ENCODE results near the gene CNOT10.
"Not testable (repeated sequence)": the region's sequence is repeated elsewhere in the genome, so short reads cannot be mapped to it uniquely, and the experiment has no call there.

CNOT10 gene

DNA sequence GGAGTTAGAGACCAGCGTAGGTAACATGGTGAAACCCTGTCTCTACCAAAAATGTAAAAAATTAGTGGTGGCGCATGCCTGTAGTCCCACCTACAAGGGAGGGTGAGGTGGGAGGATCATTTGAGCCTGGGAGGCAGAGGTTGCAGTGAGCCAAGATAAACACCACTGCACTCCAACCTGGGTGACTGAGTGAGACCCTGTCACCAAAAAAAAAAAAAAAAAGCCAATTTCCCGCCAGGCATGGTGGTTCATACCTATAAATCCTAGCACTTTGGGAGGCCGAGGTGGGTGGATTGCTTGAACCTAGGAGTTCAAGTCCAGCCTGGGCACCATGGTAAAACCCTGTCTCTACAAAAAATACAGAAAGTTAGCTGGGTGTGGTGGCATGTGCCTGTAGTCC, 6.9 kb downstream of the CNOT10 start:
- no peak for DNase-seq (ENCODE audit: low read depth, low spot score)

DNA sequence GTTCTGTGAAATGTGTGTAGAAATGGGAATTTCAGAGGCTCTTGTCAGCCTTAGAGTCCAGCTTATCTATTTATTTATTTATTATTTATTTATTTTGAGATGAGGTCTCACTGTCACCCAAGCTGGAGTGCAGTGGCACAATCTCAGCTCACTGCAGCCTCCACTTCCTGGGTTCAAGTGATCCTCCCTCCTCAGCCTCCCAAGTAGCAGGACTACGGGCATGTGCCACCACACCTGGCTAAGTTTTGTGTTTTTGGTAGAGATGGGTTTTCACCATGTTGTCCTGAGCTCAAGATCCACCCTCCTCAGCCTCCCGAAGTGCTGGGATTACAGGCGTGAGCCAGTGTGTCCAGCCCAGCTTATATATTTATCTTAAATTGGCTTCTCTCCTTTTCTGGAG, 11.5 kb downstream of the CNOT10 start:
- no peak for DNase-seq (ENCODE audit: low read depth, low spot score)

DNA sequence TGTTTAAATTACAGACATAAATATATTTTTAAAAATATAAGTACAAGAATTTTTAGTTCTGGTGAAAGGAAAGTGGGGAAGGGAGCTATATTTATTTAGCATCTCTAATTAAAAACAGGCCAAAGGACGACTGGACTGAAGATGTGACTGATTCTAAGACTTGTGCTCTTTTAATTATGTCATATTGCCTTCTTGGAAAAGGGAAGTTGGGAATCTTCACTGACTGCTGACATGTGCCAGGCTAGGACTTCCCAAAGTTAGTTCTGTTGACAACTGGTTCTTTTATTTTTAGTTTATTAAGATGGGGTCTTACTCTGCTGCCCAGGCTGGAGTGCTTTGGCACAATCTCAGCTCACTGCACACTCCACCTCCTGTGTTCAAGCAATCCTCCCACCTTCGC, 13.5 kb downstream of the CNOT10 start:
- no peak for DNase-seq (ENCODE audit: low read depth, low spot score)

DNA sequence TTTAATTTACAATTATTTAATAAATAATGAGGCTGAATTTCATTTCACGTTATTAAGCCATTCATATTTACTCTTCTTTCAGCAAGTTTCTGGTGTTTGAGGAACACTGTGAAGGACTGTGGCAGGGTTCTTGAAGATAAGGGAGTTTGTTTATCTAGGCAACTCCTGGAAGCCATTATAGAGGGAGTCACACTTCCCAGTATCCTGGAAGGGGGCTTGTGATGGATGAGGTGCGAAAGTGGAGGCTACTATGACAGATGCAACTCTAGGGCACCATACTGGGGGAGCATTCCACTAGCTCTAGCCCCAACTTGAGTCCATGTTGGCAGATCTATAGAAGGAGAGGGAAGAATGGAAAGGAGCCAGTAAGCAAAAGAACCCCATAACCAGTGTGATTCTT, 14.4 kb downstream of the CNOT10 start:
- DNase-seq (ENCODE audit: low read depth, low spot score): no peak

DNA sequence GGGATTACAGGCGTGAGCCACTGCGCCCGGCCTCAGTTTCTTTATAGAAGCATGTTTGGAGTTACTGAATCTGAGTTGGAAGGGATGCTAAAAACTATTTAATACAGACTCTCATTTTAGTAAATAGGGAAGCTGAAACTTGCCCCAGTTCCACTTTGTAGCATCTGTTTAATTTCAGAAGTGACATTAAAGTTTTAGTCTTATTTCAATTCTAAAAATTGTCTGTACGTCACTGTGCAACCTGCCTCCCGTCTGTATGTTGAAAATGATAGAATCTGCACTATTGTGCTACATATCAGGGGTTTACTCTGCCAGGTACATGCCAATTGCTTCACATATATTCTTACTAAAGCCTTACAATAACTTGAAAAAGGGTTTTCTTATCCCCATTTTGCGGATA, 15.3 kb downstream of the CNOT10 start:
- no peak for DNase-seq (ENCODE audit: low read depth, low spot score)

DNA sequence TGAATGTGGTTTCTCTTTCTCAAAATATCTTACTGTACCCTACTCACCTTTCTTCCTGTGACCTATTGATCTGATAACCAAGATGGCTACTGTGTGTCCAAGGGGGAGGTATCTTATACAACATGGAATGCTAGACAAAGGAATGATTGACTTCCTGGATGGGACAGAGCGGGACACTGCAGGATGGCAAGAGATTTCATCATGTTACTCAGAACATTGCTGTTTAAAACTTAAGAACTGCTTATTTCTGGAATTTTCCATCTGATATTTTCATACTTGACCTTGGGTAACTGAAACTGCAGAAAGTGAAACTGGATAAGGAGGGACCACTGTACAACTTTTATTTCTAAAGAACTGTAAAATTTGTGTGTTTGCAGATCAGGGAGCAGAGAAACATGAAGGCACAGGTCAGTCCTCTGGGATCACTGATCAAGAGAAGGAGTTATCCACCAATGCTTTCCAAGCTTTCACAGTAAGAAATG, 18.5 kb downstream of the CNOT10 start:
- no peak for DNase-seq (ENCODE audit: low read depth, low spot score)

DNA sequence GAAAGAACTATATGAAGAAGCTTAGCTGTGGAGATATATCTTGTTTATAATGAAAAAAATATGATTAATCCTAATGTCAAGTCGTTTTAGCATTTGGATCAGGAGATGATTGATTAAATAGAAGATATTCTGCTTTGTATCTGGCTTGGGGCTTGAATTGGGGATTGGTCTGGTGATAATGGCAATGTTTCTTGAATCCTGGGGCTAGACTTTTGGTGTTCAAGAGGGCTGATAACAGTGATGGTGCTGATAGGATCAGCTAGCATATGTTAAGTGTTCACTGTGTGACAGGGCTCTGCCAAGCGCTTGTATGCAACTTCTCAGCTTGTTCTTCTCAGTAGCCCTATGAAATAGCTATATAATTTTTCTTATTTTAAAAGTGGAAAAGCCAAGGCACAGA, 20.2 kb downstream of the CNOT10 start:
- DNase-seq (ENCODE audit: low read depth, low spot score): no peak

DNA sequence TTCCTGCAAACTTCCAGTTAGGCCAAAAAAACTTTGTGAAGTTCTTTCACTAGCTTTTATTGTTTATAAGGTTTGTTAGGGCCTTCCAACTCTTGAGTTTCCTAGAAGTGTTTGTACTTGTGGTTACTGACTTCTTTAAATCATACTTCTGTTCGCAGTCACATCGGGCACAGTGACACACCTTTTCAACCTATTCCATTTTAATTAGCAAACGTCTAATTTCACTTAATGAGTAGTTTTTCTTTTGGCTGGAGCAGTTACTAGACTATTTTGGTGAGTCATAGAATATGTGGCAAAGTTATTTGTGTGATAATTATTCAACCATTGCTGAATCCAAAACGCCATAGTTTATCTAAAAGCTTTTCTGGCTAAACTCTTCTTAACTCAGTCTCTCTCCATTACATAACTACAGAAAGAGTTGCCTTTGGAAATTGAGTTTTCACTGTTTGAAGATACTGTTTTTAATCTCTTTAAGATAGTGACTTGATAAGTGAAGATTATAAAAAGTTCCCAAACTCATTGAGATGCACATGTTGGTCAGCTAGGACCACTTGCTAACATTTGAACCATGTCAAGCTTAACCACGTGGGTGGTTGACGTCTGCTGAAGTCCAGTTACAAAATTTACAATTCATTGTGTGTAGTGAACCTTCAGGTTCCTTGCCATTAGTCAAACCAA, 21.5 kb downstream of the CNOT10 start:
- DNase-seq (ENCODE audit: low read depth, low spot score): no peak

DNA sequence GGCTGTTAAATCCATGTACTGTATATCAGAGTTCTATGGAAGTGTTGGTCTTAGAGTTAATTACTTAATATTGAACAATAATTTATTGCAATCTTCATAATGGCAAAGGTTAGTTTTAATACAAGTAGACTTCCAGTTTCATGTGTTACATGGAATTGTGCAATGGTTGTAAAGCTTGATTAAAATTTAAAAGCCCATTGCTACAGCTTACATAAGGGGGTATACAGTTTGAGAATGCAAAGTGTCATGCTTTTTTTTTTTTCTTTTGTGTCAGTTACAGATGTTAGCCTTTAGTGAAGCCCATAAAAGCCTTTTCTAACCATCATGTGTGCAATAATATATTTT, 22.0 kb downstream of the CNOT10 start:
- no peak for DNase-seq (ENCODE audit: low read depth, low spot score)

DNA sequence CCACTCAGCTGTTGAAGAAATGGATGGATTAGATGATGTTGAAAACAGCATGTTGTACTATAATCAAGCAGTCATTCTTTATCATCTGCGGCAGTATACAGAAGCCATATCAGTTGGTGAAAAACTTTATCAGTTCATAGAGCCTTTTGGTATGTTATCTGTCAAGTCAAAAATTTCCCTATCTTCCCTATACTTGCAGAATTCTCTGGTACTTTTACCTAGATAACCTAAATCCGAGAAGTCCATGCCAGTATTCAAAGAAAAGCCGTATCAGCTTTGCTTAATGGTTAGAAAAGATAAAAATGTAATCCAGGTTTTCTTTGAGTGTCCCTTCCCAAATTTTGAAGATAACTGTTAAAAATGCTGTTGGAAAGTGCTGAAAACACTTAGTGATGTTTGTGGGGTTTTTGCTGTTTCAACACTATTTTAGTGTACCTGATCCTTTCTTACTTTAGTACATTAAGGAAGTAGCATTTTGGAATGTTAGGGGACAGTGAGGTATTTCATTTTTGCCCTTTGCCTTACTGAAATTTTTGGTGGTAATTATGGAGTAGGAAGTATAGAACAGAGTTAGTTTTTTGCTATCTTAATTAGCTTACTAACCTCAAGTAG, 23.8 kb downstream of the CNOT10 start:
- no peak for DNase-seq (ENCODE audit: low read depth, low spot score)

DNA sequence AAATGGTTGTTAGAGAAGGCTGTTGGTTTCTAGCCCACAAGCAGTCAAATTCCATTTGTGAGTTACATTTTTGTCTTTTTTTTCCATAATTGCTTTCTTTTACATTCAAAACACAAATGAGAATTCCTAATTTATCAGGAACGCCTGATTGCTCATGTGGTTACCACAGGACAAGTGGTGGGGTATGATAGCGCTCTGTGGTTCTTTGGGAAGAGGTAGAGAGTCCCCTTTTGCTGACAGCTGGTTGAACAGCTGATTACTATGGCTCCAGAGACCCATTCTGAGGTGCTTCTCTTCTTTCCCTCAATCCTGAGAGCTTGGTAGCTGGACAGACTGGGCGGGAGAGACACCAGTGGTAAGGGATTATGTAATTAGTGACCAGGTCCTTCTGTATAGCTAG, 24.4 kb downstream of the CNOT10 start:
- no peak for DNase-seq (ENCODE audit: low read depth, low spot score)

DNA sequence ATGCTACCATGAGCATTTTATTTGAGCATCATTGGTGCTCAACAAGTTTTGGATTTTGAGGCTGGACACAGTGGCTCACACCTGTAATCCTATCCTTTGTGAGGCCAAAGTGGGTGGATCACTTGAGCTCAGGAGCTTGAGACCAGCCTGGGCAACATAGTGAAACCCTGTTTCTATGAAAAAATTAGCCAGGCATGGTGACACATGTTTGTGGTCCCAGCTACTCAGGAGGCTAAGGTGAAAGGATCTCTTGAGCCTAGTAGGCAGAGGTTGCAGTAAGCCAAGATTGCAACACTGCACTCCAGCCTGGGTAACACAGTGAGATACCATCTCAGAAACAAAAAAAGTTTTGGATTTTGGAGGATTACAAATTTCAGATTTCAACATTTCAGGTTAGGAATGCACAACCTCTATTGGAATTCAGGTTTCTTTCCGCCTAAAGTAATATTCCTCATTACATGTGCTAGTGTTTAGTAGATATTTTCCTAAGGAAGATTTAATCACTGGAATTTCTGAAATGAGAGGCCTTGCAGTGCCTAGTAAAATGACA, 27.6 kb downstream of the CNOT10 start:
- no peak for DNase-seq (ENCODE audit: low read depth, low spot score)

DNA sequence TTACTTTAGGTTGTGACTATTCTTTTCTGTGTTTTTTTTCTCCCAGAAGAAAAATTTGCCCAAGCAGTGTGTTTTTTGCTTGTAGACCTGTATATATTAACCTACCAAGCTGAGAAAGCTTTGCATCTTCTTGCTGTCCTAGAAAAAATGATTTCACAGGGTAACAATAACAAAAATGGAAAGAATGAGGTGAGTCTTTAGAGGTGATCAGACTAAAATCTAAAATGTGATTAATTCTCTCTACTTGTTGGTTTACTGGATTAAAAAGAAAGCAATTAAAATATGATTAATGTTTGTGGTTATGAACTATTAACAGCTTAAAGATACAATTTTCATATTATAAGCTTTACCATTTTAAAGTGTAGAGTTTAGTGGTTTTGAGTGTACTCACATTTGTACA, 28.2 kb downstream of the CNOT10 start:
- DNase-seq (ENCODE audit: low read depth, low spot score): no peak

DNA sequence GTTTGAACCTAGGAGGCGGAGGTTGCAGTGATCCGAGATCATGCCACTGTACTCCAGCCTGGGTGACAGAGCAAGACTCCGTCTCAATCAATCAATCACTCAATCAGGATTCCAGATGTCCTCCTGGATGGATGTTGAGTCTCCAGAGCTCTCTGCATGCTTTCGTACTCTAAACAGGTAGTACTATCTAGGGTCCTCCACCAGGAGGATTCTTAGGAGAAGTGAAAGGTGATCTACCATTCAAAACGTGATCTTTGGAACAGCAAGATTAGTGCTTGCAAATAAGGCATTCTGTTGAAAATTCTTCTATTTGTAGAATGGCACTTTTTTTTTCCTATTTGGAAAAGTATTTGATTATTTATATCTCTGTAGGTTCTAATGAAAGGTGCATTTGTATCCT, 34.3 kb downstream of the CNOT10 start:
- no peak for DNase-seq (ENCODE audit: low read depth, low spot score)

DNA sequence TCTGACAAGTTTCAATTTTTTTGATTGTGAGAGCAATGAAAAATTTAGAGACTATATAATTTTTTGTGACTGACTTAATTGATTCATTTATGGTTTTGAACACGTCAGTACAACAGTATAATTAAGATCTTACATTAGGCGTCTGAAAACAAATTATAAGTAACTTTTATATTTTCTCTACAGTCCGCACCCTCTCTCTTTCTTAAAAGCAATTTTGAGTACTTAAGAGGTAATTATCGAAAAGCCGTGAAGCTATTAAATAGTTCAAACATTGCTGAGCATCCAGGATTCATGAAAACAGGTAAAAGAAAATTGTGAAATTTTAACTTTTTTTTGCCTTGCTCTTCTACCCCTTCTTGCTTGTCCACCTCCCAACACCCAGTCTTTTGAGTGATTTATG, 34.9 kb downstream of the CNOT10 start:
- no peak for DNase-seq (ENCODE audit: low read depth, low spot score)

DNA sequence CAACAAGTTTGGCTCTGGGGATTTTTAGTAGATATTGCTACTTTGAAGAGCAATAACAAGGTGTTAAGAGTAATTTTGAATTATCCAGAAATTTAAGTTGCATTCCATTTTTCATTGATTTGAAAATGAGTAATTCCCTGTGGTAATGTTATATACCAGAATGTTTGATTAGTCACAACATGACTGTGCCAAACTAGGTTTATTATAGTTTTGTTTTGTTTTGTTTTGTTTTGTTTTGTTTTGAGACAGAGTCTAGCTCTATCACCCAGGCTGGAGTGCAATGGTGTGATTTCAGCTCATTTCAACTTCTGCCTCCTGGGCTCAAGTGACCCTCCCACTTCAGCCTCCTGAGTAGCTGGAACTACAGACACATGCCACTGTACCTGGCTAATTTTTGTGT, 40.7 kb downstream of the CNOT10 start:
- no peak for DNase-seq (ENCODE audit: low read depth, low spot score)

DNA sequence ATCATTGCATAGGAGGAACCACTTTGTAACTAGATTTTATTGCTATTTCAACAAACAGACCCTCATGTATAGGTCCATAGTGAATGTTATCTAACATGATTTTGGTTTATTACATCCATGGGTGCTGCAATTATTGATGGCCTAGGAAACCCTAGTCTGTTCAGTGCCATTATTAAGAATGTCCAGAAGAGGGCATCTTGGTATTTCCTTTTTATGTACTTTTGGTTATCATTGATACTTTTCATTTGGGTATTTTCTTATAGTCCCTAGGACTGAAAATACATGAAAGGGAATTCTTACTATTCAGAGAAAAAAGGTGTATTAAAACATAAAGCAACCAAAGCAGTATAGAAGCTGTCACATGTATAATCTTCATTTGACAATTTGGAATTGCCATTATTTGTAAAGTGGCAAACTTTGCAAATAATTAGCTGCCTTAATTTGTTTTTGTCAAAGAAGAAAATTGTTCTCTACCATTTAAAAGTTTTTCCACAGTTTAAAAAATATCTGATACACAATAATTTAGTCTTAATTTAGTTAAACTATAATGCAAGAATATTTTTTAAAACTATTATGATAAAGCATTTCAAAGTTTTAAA, 48.7 kb downstream of the CNOT10 start:
- DNase-seq (ENCODE audit: low read depth, low spot score): no peak

DNA sequence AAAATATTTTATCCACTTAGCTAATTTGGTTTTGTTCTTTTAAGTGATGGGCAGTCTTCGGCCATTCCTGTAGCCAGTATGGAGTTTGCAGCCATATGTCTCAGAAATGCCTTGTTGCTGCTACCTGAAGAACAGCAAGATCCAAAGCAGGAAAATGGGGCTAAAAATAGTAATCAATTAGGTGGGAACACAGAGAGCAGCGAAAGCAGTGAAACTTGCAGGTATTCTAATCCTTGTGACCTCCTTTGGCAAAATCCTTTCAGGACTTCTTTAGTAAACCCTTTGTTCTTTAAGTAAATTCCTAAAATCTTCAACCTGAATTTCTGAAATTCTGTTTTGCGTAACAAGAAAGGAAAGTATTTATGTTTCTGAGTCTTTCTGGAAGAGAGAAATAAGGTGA, 49.8 kb downstream of the CNOT10 start:
- no peak for DNase-seq (ENCODE audit: low read depth, low spot score)

DNA sequence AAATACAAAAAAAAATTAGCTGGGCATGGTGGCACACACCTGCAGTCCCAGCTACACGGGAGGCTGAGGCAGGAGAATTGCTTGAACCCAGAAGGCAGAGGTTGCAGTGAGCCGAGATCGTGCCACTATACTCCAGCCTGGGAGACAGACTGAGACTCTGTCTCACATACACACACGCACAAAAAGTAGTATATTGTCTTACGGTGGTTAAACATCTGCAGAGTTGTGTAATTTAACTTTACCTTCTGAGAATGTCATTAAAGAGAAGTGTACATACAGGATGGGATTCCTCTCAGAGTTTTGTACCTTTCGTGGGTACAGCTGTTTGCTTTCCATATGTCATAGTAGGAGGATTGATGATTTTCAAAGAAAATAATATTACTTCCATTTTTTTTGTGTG, 58.5 kb downstream of the CNOT10 start:
- not testable (repeated sequence) for DNase-seq (ENCODE audit: low read depth, low spot score)

DNA sequence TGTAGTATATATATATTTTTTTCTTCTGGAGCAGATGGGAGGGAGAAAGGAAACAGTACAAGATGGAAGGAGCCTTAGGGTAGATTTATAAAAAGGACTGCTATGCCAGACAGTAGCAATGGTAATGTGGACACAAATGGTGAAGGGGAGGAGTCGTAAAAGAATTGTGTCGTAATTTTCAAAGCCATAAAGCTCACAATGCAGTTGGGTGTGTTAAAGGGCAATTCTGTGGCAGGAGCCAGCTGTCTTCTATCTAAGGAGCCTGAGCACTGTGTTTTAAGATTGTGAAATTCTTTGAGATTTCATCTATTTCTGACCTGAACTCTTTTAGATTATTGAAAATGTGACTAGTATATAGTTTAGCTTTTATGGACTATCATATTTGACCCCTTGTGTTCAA, 58.9 kb downstream of the CNOT10 start:
- DNase-seq (ENCODE audit: low read depth, low spot score): no peak

DNA sequence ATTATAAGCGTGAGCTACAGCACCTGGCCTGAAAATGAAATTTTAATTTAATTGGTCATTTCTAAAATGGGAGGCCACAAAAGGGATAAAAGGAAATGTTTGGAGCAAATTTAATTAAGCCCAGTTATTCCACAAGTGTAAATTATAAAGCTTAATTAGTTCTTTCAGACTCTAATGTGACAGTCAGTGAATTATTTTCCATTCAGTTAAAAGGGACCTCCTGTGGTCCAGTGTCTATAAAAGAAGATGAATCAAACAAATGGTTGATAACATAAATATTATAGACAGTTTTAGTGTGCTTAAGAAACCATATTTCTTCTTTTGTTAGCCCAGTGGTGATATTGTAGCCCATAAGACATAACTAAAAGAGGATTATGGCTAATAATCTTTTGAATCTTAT, 66.4 kb downstream of the CNOT10 start:
- no peak for DNase-seq (ENCODE audit: low read depth, low spot score)

DNA sequence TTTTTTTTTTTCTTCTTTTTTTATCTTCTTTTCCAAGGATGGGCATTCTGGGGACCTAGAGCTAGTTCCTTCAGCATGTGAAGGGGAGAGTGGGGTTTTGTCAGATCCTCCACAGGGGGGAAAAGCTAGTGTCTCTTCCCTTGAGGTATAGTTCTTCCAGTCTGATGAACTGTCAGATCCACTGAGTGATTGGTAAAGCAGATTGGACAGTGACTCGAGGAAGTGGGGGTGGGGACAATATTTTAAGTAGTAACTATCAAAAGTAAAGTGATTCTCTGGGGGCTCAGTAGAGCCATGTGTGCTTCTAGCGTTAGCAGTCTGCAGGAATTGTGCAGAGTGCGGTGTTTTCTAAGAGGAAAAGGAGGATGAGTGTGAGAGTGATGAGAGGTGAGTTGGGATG, 70.8 kb downstream of the CNOT10 start:
- DNase-seq (ENCODE audit: low read depth, low spot score): no peak

Measured in brain pericyte (primary cell).